Ovary (tissue), 9 donors: ENCODE data around the gene MTHFR. TPM values are rescaled to one million over a fixed set of nuclear protein-coding genes. Genes with fewer than 3 reads are reported as not detected.
A peak's percentile ranks its signal among the peaks of the same experiment; 100 is the strongest.

Source experiments
- DNase-seq, 5 donors: peaks; one replicate each; pipeline ENCODE4 v3.0.0-alpha.2; 2019 to 2020
- H3K27ac ChIP-seq, 2 donors: fragments of 200-600 bp; one replicate each; pipeline versions ENCODE4 v1.5.1 to v1.8.0; 2019 to 2022
- H3K27me3 ChIP-seq: fragments of 200-600 bp; one replicate; pipeline ENCODE4 v1.8.0; 2022
- H3K36me3 ChIP-seq: fragments of 200-600 bp; sonication (generic); one replicate; pipeline ENCODE4 v1.5.1; 2019
- H3K4me1 ChIP-seq: one replicate; pipeline ENCODE4 v1.8.1; 2013; ENCODE audit warnings: mild to moderate bottlenecking, moderate library complexity; ENCODE audit not compliant: insufficient read depth
- H3K4me3 ChIP-seq: fragments of 200-600 bp; sonication (generic); one replicate; pipeline ENCODE4 v1.5.1; 2017
- H3K9me3 ChIP-seq, 2 donors: fragments of 200-600 bp in 1 of 2; sonication (generic) in 1 of 2; one replicate each; pipeline versions ENCODE4 v1.5.1 to v1.8.1; 2013 to 2019; ENCODE audit warnings: mild to moderate bottlenecking in 1 of 2, moderate library complexity in 1 of 2
- CTCF ChIP-seq, 3 donors: fragments of 450-650 bp in 2 of 3; fragments of 200-600 bp in 1 of 3; IDR thresholded peaks; one replicate each; pipeline versions ENCODE4 v1.5.1 to v1.8.0; 2016 to 2022; ENCODE audit warnings: antibody characterized with exemption in 3 of 3, mild to moderate bottlenecking in 1 of 3
- EP300 ChIP-seq: sonication (generic); formaldehyde crosslinking; IDR thresholded peaks from one replicate; pipeline ENCODE4 v1.6.1; 2017; ENCODE audit warnings: antibody characterized with exemption
- POLR2A ChIP-seq: fragments of 450-650 bp; IDR thresholded peaks from one replicate; pipeline ENCODE4 v1.6.1; 2017; ENCODE audit warnings: antibody characterized with exemption, mild to moderate bottlenecking, moderate library complexity
- WGBS, 3 donors: extraction: QIAGEN DNeasy Blood & Tissue Kit in 1 of 3; methylation state at CpG; one replicate each; pipeline versions ENCODE4 v1.1.5 to v1.1.7; 2013 to 2017; 5-methylcytosine and 5-hydroxymethylcytosine counted together
- intact Hi-C, 4 donors: fragments of 100-400 bp; cut with DNase I; formaldehyde crosslinking; loops; one replicate each; pipeline versions ENCODE4 v1.11.0 to v1.15.1; 2022 to 2023
- polyA plus RNA-seq, 2 donors: library from polyadenylated mRNA; stranded (reverse); fragments of 200-250 nt in 1 of 2; fragments of 350-450 nt in 1 of 2; fragmentation: Illumina TruSeq in 1 of 2; extraction: RNeasy Lipid Tissue Mini Kit (QIAGEN cat#74804) in 1 of 2; gene quantifications; one replicate each; pipeline ENCODE4 v1.2.3, GENCODE V29; 2013 to 2014
- total RNA-seq, 7 donors: library from RNA; depleted of rRNA in 2 of 7; stranded (reverse); fragments of >200 nt in 2 of 7; fragmentation: NEBNext Ultra II Directional in 3 of 7; extraction: Animal tissue kit (Norgen Biotek cat#: 25700) in 3 of 7; gene quantifications; one replicate each; pipeline versions ENCODE4 v1.1.0 to v1.2.4, GENCODE V29; 2016 to 2023
- donor health status: DM: no; HTN: no; CAD: no; lungs with moderate emphysema.
- donor health status: DM: no; HTN: no; CAD: no.
- donor health status: Bipolar disorder and iron deficiency.
- donor health status: DM: yes; HTN: yes; CAD: no.
- donor health status: DM: no; HTN: no; CAD: no.
- donor health status: DM: yes; HTN: yes; CAD: no.

MTHFR gene
- total and polyA plus RNA-seq, 9 donors, result 13.1 to 161 (median 55.6) TPM

DNA sequence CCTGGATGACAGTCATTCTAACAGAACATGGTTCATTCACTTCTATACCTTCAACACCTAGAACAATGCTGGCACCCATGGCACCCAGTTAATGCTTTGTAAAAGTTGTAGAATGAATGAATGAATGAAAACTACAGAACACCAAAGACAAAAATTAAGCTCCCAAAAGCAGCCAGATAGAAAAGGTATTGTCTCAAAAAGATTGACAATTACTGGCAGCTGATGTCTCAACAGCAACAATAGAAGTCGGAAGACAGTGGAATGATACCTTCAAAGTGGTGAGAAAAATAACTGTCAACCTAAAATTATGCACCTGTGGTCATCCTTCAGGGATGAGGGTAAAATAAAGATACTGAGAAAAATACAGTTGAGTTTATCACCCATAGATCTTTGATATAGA, 48.7 kb downstream of the MTHFR start:
- Histone ChIP-seq H3K9me3 (no peaks in the 10 kb centered on the region), H3K36me3 (no peaks in the 10 kb centered on the region), H3K4me3 (no peak overlapping the region), H3K27ac (no peak overlapping the region), H3K4me1 (no peaks in the 10 kb centered on the region), H3K27me3 (no peaks in the 10 kb centered on the region)
- DNase-seq, result no peak
- no peak for TF ChIP-seq EP300
- TF ChIP-seq POLR2A, result no peak
- TF ChIP-seq CTCF (IDR thresholded peaks at IDR 0.05), result no peak
- intact Hi-C loops, result no loop called here
- WGBS, 3 donors, result 88 to 94% (median 88%) methylated on average over 1 of the region's 1 CpG

- intact Hi-C loops, result no loop called here
- TF ChIP-seq EP300 (no peak), CTCF (IDR thresholded peaks at IDR 0.05) (no peak), POLR2A (no peak)
Observed at GRCh38 chr1:11753555-11754208, 52.1 kb downstream of the MTHFR start.

DNA sequence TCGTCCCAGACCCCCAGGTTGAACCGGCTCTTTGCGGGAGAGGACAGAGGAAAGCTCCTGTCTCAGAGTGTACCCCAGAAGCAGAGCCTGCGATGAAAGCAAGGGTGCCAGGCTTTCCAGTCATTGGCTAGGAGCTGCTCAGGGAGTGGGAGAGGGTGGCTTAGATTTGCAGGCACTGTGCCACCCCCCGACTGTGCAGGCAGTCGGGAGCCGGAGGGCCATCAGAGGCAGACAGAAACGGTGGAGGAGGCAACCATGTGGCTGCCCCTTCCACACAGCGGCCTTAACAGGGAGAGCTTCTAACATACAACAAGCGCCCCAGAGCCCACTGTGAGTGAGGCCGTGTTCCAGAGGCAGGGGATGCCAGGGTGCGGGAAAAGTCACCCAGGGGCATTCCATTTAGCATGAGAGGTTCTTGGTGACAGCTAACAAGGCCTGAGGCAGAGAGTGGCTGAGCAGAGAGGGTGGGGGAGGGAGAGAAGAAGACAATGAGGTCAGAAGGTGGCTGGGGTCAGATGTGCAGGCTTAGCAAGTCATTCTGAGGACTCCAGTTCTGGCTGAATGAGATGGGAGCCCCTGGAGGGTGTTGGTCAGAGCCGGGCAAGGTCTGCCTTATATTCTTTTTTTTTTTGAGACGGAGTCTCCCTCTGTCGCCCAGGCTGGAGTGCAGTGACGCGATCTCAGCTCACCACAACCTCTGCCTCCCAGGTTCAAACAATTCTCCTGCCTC, 53.2 kb downstream of the MTHFR start:
- Histone ChIP-seq H3K9me3 (no peaks in the 10 kb centered on the region), H3K4me3 (no peak overlapping the region), H3K4me1 (no peaks in the 10 kb centered on the region), H3K27me3 (no peaks in the 10 kb centered on the region), H3K27ac (no peak overlapping the region), H3K36me3 (no peaks in the 10 kb centered on the region)
- no peak for DNase-seq
- TF ChIP-seq CTCF (IDR thresholded peaks at IDR 0.05) (no peak), POLR2A (no peak)
- 49 to 58% (median 53%) methylated on average over 17 of the region's 17 CpGs for WGBS, 3 donors
- intact Hi-C loops, result no loop called here

More at GRCh38 chr1:11753555-11754208, 52.1 kb downstream of the MTHFR start:
- H3K9me3 ChIP-seq, result no peaks in the 10 kb centered on the region
- DNase-seq, result peak in 1 of 5 donors; percentile 39
- no peaks in the 10 kb centered on the region for H3K4me1 ChIP-seq
- H3K27me3 ChIP-seq, result no peaks in the 10 kb centered on the region
- H3K36me3 ChIP-seq, result no peaks in the 10 kb centered on the region
- WGBS, 3 donors, result 15 to 21% (median 20%) methylated on average over 7 of the region's 7 CpGs
- no peak overlapping the region for H3K27ac ChIP-seq
- no peak overlapping the region for H3K4me3 ChIP-seq

DNA sequence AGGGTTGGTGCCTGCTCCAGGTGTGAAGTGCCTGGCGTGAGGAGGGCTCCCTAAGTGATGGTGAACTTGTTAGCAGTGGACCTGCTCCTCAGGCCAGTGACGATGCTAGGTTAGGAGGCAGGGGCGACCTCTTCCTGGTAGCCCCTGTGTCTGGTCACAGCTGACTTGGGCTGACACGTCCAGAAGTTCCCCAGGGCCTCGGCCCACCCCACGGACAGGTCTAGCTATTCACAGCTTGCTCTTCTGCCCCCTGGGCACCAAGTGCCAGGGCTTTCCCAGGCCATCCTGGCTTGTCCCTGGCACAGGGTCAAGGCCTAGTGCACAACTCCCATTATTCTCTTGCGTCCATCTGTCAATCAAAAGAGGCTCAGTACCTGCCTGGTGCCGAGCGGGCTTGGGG, 54.7 kb downstream of the MTHFR start:
- Histone ChIP-seq H3K36me3 (no peaks in the 10 kb centered on the region), H3K4me1 (no peaks in the 10 kb centered on the region), H3K27me3 (no peaks in the 10 kb centered on the region), H3K4me3 (no peak overlapping the region), H3K9me3 (no peaks in the 10 kb centered on the region), H3K27ac (no peak overlapping the region)
- no peak for TF ChIP-seq EP300
- no peak for TF ChIP-seq CTCF (IDR thresholded peaks at IDR 0.05)
- no peak for TF ChIP-seq POLR2A
- intact Hi-C loops, result no loop called here
- WGBS, 3 donors, result 79 to 81% (median 80%) methylated on average over 9 of the region's 9 CpGs
- DNase-seq, result no peak
